K562 (cell line): ENCODE data around the gene HLF. TPM values are rescaled to one million over a fixed set of nuclear protein-coding genes. Genes with fewer than 3 reads are reported as not detected.

ENCODE experiments used
- ATAC-seq: fragments of 200-7000 bp; cut with Tn5 transposase; 3 replicates; pipeline ENCODE4 v1.9.1; 2020; ENCODE audit warnings: moderate library complexity
- BruUV-seq: library from RNA; stranded (reverse); fragments of 400-500 nt; replicated peaks from 2 replicates; lab custom pipeline; 2021; lab: Mats Ljungman, UMichigan
- CTCF ChIA-PET: fragments of 300-600 bp; formaldehyde crosslinking; extraction: SDS; loops from one replicate; lab custom pipeline; 2021; ENCODE audit warnings: low intra/inter-chr PET ratio; lab: Yijun Ruan, JAX
- POLR2A ChIA-PET: fragments of 300-600, 350-650 bp; sonication (Branson Sonifier 250); formaldehyde crosslinking; extraction: SDS; loops from one replicate; lab custom pipeline; 2021; ENCODE audit warnings: antibody characterized with exemption, inconsistent platforms; lab: Yijun Ruan, JAX
- DNase-seq, 4 experiments: peaks; one replicate each; pipeline versions ENCODE4 v3.0.0 to v3.0.0-alpha.2; 2011 to 2018; ENCODE audit warnings: low spot score in 3 of 4, mixed read lengths in 3 of 4; ENCODE audit errors: extremely low read depth in 1 of 4
- FAIRE-seq: peaks from 2 replicates; lab custom pipeline; 2011; peaks lifted over from hg19 to GRCh38; lab: Jason Lieb, UNC
- H2AFZ ChIP-seq: 2 replicates; pipeline ENCODE4 v1.6.0; 2011; ENCODE audit warnings: low read depth, low read length, control low read depth, inconsistent platforms
- H3K27ac ChIP-seq: fragments of 200-600 bp; 3 replicates; pipeline ENCODE4 v1.8.0; 2011; ENCODE audit warnings: low read depth, mild to moderate bottlenecking, control low read depth, inconsistent platforms, low read length, moderate library complexity, mixed read lengths; ENCODE audit errors: extremely low read depth
- H3K27me3 ChIP-seq, 2 experiments: fragments of 300-600 bp in 1 of 2; 2 replicates in 1 of 2; 3 replicates in 1 of 2; pipeline versions ENCODE4 v1.6.0 to v1.8.0; 2011; ENCODE audit warnings: inconsistent platforms in 2 of 2, low read length in 2 of 2, mild to moderate bottlenecking in 1 of 2, mixed read lengths in 1 of 2, moderate library complexity in 1 of 2; ENCODE audit not compliant: control insufficient read depth in 2 of 2, insufficient read depth in 2 of 2
- H3K36me3 ChIP-seq: fragments of 300-600 bp; 3 replicates; pipeline ENCODE4 v1.8.0; 2011; ENCODE audit warnings: mild to moderate bottlenecking, low read length, inconsistent platforms; ENCODE audit not compliant: control insufficient read depth, insufficient read depth
- H3K4me1 ChIP-seq, 2 experiments: fragments of 200-600 bp in 1 of 2; replicated peaks in 1 of 2; 2 replicates in 1 of 2; 3 replicates in 1 of 2; pipeline versions ENCODE4 v1.5.1 to v1.8.0; 2011; ENCODE audit warnings: inconsistent platforms in 2 of 2, low read length in 2 of 2, mild to moderate bottlenecking in 1 of 2, mixed read lengths in 1 of 2, moderate library complexity in 1 of 2; ENCODE audit not compliant: control insufficient read depth in 2 of 2, insufficient read depth in 2 of 2
- H3K4me2 ChIP-seq: 2 replicates; pipeline ENCODE4 v1.6.1; 2011; ENCODE audit warnings: low read length, control low read depth, inconsistent platforms, mixed read lengths; ENCODE audit not compliant: insufficient read depth
- H3K4me3 ChIP-seq: fragments of 200-600 bp; sonication (generic), shearing (Covaris generic); 2 replicates; pipeline ENCODE4 v1.5.1; 2016; ENCODE audit warnings: control low read depth, inconsistent platforms
- H3K79me2 ChIP-seq: fragments of 200-600 bp; 3 replicates; pipeline ENCODE4 v1.8.0; 2011; ENCODE audit warnings: low read length, inconsistent platforms; ENCODE audit not compliant: control insufficient read depth, insufficient read depth
- H3K9ac ChIP-seq, 2 experiments: 2 replicates each; pipeline versions ENCODE4 v1.6.0 to v1.6.1; 2011; ENCODE audit warnings: low read depth in 2 of 2, low read length in 2 of 2, control low read depth in 1 of 2, inconsistent platforms in 1 of 2, mild to moderate bottlenecking in 1 of 2, mixed read lengths in 1 of 2; ENCODE audit not compliant: insufficient read depth in 1 of 2
- H3K9me1 ChIP-seq: one replicate; pipeline ENCODE4 v1.6.0; 2011; ENCODE audit warnings: inconsistent platforms, mild to moderate bottlenecking, low read length, moderate library complexity; ENCODE audit not compliant: control insufficient read depth, insufficient read depth
- H3K9me3 ChIP-seq: replicated peaks from 2 replicates; pipeline ENCODE4 v1.5.1; 2011; ENCODE audit warnings: low read depth, low read length, inconsistent platforms; ENCODE audit not compliant: control insufficient read depth, insufficient read depth
- H4K20me1 ChIP-seq: replicated peaks from 2 replicates; pipeline ENCODE4 v1.6.1; 2011; ENCODE audit warnings: low read length, inconsistent platforms, mixed read lengths; ENCODE audit not compliant: control insufficient read depth, insufficient read depth
- CBFA2T3 ChIP-seq: fragments of 450-650 bp; IDR thresholded peaks from 2 replicates; pipeline ENCODE4 v1.6.1; 2017
- CTCF ChIP-seq, 3 experiments: IDR thresholded peaks in 2 of 3; conservative IDR thresholded peaks in 1 of 3; 2 replicates each; pipeline ENCODE4 v1.5.1; 2011 to 2012; ENCODE audit warnings: low read length in 3 of 3, mild to moderate bottlenecking in 3 of 3, control low read depth in 2 of 3, improper control_type of control experiment in 1 of 3, inconsistent platforms in 1 of 3, low read depth in 1 of 3, mixed read lengths in 1 of 3, moderate library complexity in 1 of 3; ENCODE audit not compliant: insufficient read depth in 2 of 3
- DLX4 ChIP-seq: fragments of 250-450 bp; sonication (Bioruptor Pico); IDR thresholded peaks from 2 replicates; pipeline ENCODE4 v1.6.1; 2021; ENCODE audit warnings: mild to moderate bottlenecking
- FOXA3 ChIP-seq, 2 experiments: fragments of 450-650 bp in 1 of 2; sonication (generic) in 1 of 2; formaldehyde crosslinking; IDR thresholded peaks in 1 of 2; conservative IDR thresholded peaks in 1 of 2; 2 replicates each; pipeline versions ENCODE4 v1.4.0 to v1.8.0; 2020 to 2022; ENCODE audit warnings: mild to moderate bottlenecking in 2 of 2, missing genetic modification reagents in 1 of 2
- HMBOX1 ChIP-seq: sonication (generic); IDR thresholded peaks from 2 replicates; pipeline ENCODE4 v1.6.1; 2016
- HSF4 ChIP-seq: fragments of 250-450 bp; sonication (Bioruptor Pico); IDR thresholded peaks from 2 replicates; pipeline ENCODE4 v2.1.2; 2022; ENCODE audit warnings: mild to moderate bottlenecking, moderate library complexity, borderline replicate concordance
- IRF2 ChIP-seq: sonication (generic); formaldehyde crosslinking; IDR thresholded peaks from 2 replicates; pipeline ENCODE4 v1.8.1; 2022; ENCODE audit warnings: mild to moderate bottlenecking, missing genetic modification reagents
- LARP7 ChIP-seq: fragments of 450-650 bp; IDR thresholded peaks from 2 replicates; pipeline ENCODE4 v1.6.1; 2016
- NBN ChIP-seq: fragments of 450-650 bp; IDR thresholded peaks from 2 replicates; pipeline ENCODE4 v1.6.1; 2016; ENCODE audit warnings: low read depth, mild to moderate bottlenecking
- NFIC ChIP-seq: fragments of 450-650 bp; IDR thresholded peaks from 2 replicates; pipeline ENCODE4 v1.6.1; 2017; ENCODE audit warnings: mild to moderate bottlenecking, inconsistent platforms
- RAD21 ChIP-seq, 2 experiments: fragments of 250-450 bp in 1 of 2; fragments of 450-650 bp in 1 of 2; sonication (Bioruptor Pico) in 1 of 2; formaldehyde crosslinking in 1 of 2; IDR thresholded peaks in 1 of 2; conservative IDR thresholded peaks in 1 of 2; 2 replicates each; pipeline versions ENCODE4 v1.4.0 to v1.8.0; 2020 to 2022; ENCODE audit warnings: mild to moderate bottlenecking in 2 of 2, moderate library complexity in 1 of 2
- RCOR1 ChIP-seq, 2 experiments: IDR thresholded peaks; 2 replicates each; pipeline ENCODE4 v1.6.1; 2012; ENCODE audit warnings: low read depth in 2 of 2, low read length in 2 of 2, borderline replicate concordance in 1 of 2, improper control_type of control experiment in 1 of 2
- SAFB2 ChIP-seq: fragments of 200-400 bp; formaldehyde crosslinking; IDR thresholded peaks from 2 replicates; pipeline ENCODE4 v1.6.1; 2018; ENCODE audit warnings: borderline replicate concordance, low read length, low read depth, moderate library complexity; ENCODE audit not compliant: severe bottlenecking
- SRF ChIP-seq, 2 experiments: fragments of 250-450, 450-650 bp in 1 of 2; sonication (Bioruptor Pico) in 1 of 2; sonication (generic) in 1 of 2; formaldehyde crosslinking; IDR thresholded peaks; 2 replicates each; pipeline versions ENCODE4 v1.5.0 to v1.5.1; 2020 to 2022; ENCODE audit warnings: mild to moderate bottlenecking in 1 of 2, missing genetic modification reagents in 1 of 2
- ZNF274 ChIP-seq: IDR thresholded peaks from 2 replicates; pipeline ENCODE4 v1.6.1; 2011; ENCODE audit warnings: low read depth, mild to moderate bottlenecking, low read length, moderate library complexity, borderline replicate concordance
- ZNF785 ChIP-seq: fragments of 250-450 bp; sonication (Bioruptor Pico); IDR thresholded peaks from 2 replicates; pipeline ENCODE4 v1.4.0; 2020; ENCODE audit warnings: mild to moderate bottlenecking
- WGBS: fragments of 100-300 bp; shearing (Covaris generic); methylation state at CpG from one replicate; pipeline ENCODE4 v1.1.6; 2016; ENCODE audit warnings: low coverage, mixed read lengths; ENCODE audit not compliant: insufficient coverage; ENCODE audit errors: missing lambda C conversion rate; 5-methylcytosine and 5-hydroxymethylcytosine counted together
- in situ Hi-C: fragments of 300-500 bp; cut with MboI; formaldehyde crosslinking; loops from 4 replicates; pipeline ENCODE4 v1.15.0; 2018; ENCODE audit warnings: inconsistent platforms, mixed read lengths
- intact Hi-C: fragments of 100-400 bp; cut with micrococcal nuclease; formaldehyde crosslinking; loops from 2 replicates; pipeline ENCODE4 v1.14.2; 2022
- polyA plus RNA-seq, 8 experiments: library from polyadenylated mRNA; depleted of rRNA in 4 of 8; stranded (reverse) in 5 of 8; unstranded in 3 of 8; fragments of >200 nt; fragmentation: Nextera tagmentation in 2 of 8; fragmentation: Illumina TruSeq in 1 of 8; extraction: Ambion mirVana in 2 of 8; extraction: Trizol in 1 of 8; gene quantifications; 2 replicates each; pipeline versions ENCODE4 v1.2.1 to v1.2.3, GENCODE V29; 2011 to 2014; ENCODE audit warnings: inconsistent platforms in 1 of 8, missing spikeins in 1 of 8
- total RNA-seq, 7 experiments: library from RNA; depleted of rRNA in 6 of 7; stranded (reverse); fragments of >200 nt in 6 of 7; fragmentation: Illumina TruSeq in 2 of 7; extraction: Trizol in 2 of 7; gene quantifications; 2 replicates each; pipeline versions ENCODE4 v1.2.1 to v1.2.3, GENCODE V29; 2011 to 2021; ENCODE audit warnings: low replicate concordance in 1 of 7

Gene HLF
- total and polyA plus RNA-seq, 9 of the 15 experiments (the other 6 are each of a cell fraction or from before 2014, with no cell fraction given), result 0.03 to 0.24 (median 0.09) TPM

GRCh38 chr17:55301521-55302406 lies 37.0 kb downstream of the HLF start:
- H3K27me3 ChIP-seq, result no peaks in the 10 kb centered on the region; a peak in 1 of 5 replicates
- POLR2A ChIA-PET, result no interaction called here
- 45% methylated on average over 6 of the region's 6 CpGs for WGBS
- H4K20me1 ChIP-seq, result no peaks in the 10 kb centered on the region
- H3K4me1 ChIP-seq, result peaks cover 6 to 13% of the 10 kb centered on the region in 2 experiments; a peak in 4 of 5 replicates
- no peaks in the 10 kb centered on the region for H3K9me3 ChIP-seq
- CTCF ChIA-PET, result no interaction called here
- ATAC-seq (peak; percentile 71), DNase-seq (peak in 2 of 4 experiments; percentile 19 to 65), FAIRE-seq (peak; percentile 79)
- in situ Hi-C loops, result no loop called here
- no peaks in the 10 kb centered on the region for H3K9me1 ChIP-seq
- H3K4me3 ChIP-seq, result no peak overlapping the region
- H3K4me2 ChIP-seq, result no peak overlapping the region
- H3K27ac ChIP-seq, result no peak overlapping the region
- no peaks in the 10 kb centered on the region for H3K79me2 ChIP-seq
- intact Hi-C loops, result loop anchor here (5.0 kb wide), 1 partner anchor 211 kb away; the partner anchor contains the start of gene SMIM36
- no peak overlapping the region for H3K9ac ChIP-seq
- no peak overlapping the region for H2AFZ ChIP-seq
- no peaks in the 10 kb centered on the region for H3K36me3 ChIP-seq
- no TSS peak for BruUV-seq
- TF ChIP-seq NFIC (peak; percentile 93), ZNF274 (no peak), RCOR1 (IDR thresholded peaks at IDR 0.05; ENCODE audit: borderline replicate concordance in 1 of 2, low read depth in 2 of 2, low read length in 2 of 2) (peak in 1 of 2 experiments; percentile 44; a peak in 1 of 4 replicates), IRF2 (CRISPR knock-in tag) (no peak), CTCF (IDR thresholded peaks at IDR 0.05 in 2 of 3, conservative IDR thresholded peaks at IDR 0.05 in 1 of 3; ENCODE audit: insufficient read depth in 2 of 3, low read depth in 1 of 3, low read length in 3 of 3) (peak in 1 of 3 experiments; percentile 38; a peak in 2 of 6 replicates), CBFA2T3 (0 out of 2 replicates have a peak, but pooled peaks have one; percentile 10), SRF (CRISPR knock-in tag; IDR thresholded peaks at IDR 0.05) (no peak), HMBOX1 (peak; percentile 90), DLX4 (CRISPR knock-in tag) (no peak), ZNF785 (CRISPR knock-in tag) (no peak), LARP7 (no peak), SAFB2 (no peak), NBN (no peak), HSF4 (CRISPR knock-in tag) (no peak), RAD21 (CRISPR knock-in tag; conservative IDR thresholded peaks at IDR 0.05 in 1 of 2, IDR thresholded peaks at IDR 0.05 in 1 of 2) (peak; percentile 20 to 45; a peak in 3 of 4 replicates), FOXA3 (CRISPR knock-in tag; conservative IDR thresholded peaks at IDR 0.05 in 1 of 2, IDR thresholded peaks at IDR 0.05 in 1 of 2) (peak in 1 of 2 experiments; percentile 50; a peak in 1 of 4 replicates)
